CD4-positive, alpha-beta T cell treated with Interleukin-2 at 100 ng/mL for 4 hours (primary cell): ENCODE measurements around the gene COL2A1.
"Not testable (repeated sequence)": the region's sequence is repeated elsewhere in the genome, so short reads cannot be mapped to it uniquely, and the experiment has no call there.

Experiments
- DNase-seq: peaks from one replicate; pipeline ENCODE4 v3.0.0-alpha.2; 2020; ENCODE audit warnings: low spot score

COL2A1 gene

GRCh38 chr12:47975036-47975620 lies 29.1 kb downstream of the COL2A1 start:
- DNase-seq = no peak

- no peak for DNase-seq
Measured at GRCh38 chr12:47973870-47974269, 30.4 kb downstream of the COL2A1 start.

GRCh38 chr12:47972895-47973294 lies 31.4 kb downstream of the COL2A1 start:
- DNase-seq = no peak

GRCh38 chr12:47970843-47971242 lies 33.4 kb downstream of the COL2A1 start:
- no peak for DNase-seq

GRCh38 chr12:47969845-47970244 lies 34.4 kb downstream of the COL2A1 start:
- DNase-seq = no peak

- no peak for DNase-seq
Measured at GRCh38 chr12:47967461-47968321, 36.6 kb downstream of the COL2A1 start.

- DNase-seq = no peak
Measured at GRCh38 chr12:47965581-47965980, 38.7 kb downstream of the COL2A1 start.

GRCh38 chr12:47964106-47964728 lies 40.1 kb downstream of the COL2A1 start:
- DNase-seq = peak; percentile 8

- peak; percentile 93 for DNase-seq
Measured at GRCh38 chr12:47963340-47964040, 40.8 kb downstream of the COL2A1 start, which contains the start of gene TMEM106C. TSS of gene TMEM106C (plus strand) at chr12:47963596. CDS start at chr12:47964237, 641 bp downstream.

GRCh38 chr12:47962198-47962597 lies 42.1 kb downstream of the COL2A1 start:
- no peak for DNase-seq

- DNase-seq = not testable (repeated sequence)
Measured at GRCh38 chr12:47957671-47958070, 46.6 kb downstream of the COL2A1 start.

GRCh38 chr12:47955059-47955458 lies 49.2 kb downstream of the COL2A1 start:
- no peak for DNase-seq

- no peak for DNase-seq
Measured at GRCh38 chr12:47954467-47955045, 49.7 kb downstream of the COL2A1 start.

GRCh38 chr12:47954058-47954457 lies 50.2 kb downstream of the COL2A1 start:
- DNase-seq = no peak

GRCh38 chr12:47950856-47951468 lies 53.3 kb downstream of the COL2A1 start:
- no peak for DNase-seq

GRCh38 chr12:47949441-47950341 lies 54.6 kb downstream of the COL2A1 start:
- DNase-seq = peak; percentile 39

GRCh38 chr12:47947341-47947740 lies 56.9 kb downstream of the COL2A1 start:
- DNase-seq = no peak

- DNase-seq = no peak
Measured at GRCh38 chr12:47946413-47947323, 57.6 kb downstream of the COL2A1 start.

GRCh38 chr12:47945341-47945728 lies 58.9 kb downstream of the COL2A1 start:
- no peak for DNase-seq
